ENCODE measurements around the gene BCL6. TPM values are rescaled to one million over a fixed set of nuclear protein-coding genes. Genes with fewer than 3 reads are reported as not detected.

BCL6 gene
- total and polyA plus RNA-seq, 10 of the 15 experiments (the other 5 are each of a cell fraction or from before 2014, with no cell fraction given): 0.04 to 0.85 (median 0.15) TPM

- TF ChIP-seq ZNF592 (IDR thresholded peaks at IDR 0.05) (no peak), CEBPB (IDR thresholded peaks at IDR 0.05; ENCODE audit: borderline replicate concordance in 1 of 2, low read depth in 2 of 2, low read length in 2 of 2) (no peak), HDGF (IDR thresholded peaks at IDR 0.05) (no peak)
Observed at GRCh38 chr3:187695449-187695848, 49.8 kb downstream of the BCL6 start (continued).

- no peak overlapping the region for H2AFZ ChIP-seq (ENCODE audit: control insufficient read depth, low read depth, low read length)
- FAIRE-seq (no peak), ATAC-seq (no peak), DNase-seq (ENCODE audit: low read depth, low spot score) (no peak)
- H3K4me1 ChIP-seq (ENCODE audit: control insufficient read depth, insufficient read depth, low read length): no peaks in the 10 kb centered on the region
- no peaks in the 10 kb centered on the region for H3K79me2 ChIP-seq (ENCODE audit: control insufficient read depth, insufficient read depth, low read length)
- ChIA-PET POLR2A (no interaction called here), SMC1A (ENCODE audit: uncharacterized antibody, unreplicated experiment) (no interaction called here), CTCF (interaction anchor here (1.3 kb wide), 1 partner anchor 15 kb away, joined by 3 read pairs; no protein-coding TSS in a partner anchor), RAD21 (ENCODE audit: unreplicated experiment) (no interaction called here)
- intact Hi-C loops (cut with micrococcal nuclease; ENCODE audit: unreplicated experiment) (no loop called here), in situ Hi-C loops (cut with MboI) (no loop called here)
- H3K36me3 ChIP-seq (ENCODE audit: control insufficient read depth in 2 of 2, insufficient read depth in 2 of 2, low read length in 1 of 2): no peaks in the 10 kb centered on the region
- no peaks in the 10 kb centered on the region for H3K9me3 ChIP-seq (replicated peaks; ENCODE audit: control insufficient read depth, insufficient read depth, low read length)
- peaks cover 1 to 4% of the 10 kb centered on the region in 2 experiments for H3K27me3 ChIP-seq (replicated peaks in 1 of 2; ENCODE audit: control insufficient read depth in 2 of 2, insufficient read depth in 2 of 2, low read length in 1 of 2)
- H3K9ac ChIP-seq (ENCODE audit: control insufficient read depth, insufficient read depth, low read length): no peak overlapping the region
- H4K20me1 ChIP-seq (ENCODE audit: control insufficient read depth, insufficient read depth): no peaks in the 10 kb centered on the region
- H3K4me2 ChIP-seq (ENCODE audit: control insufficient read depth, insufficient read depth): no peak overlapping the region
- no peak overlapping the region for H3K27ac ChIP-seq (ENCODE audit: control insufficient read depth, insufficient read depth)
- BruUV-seq (replicated peaks): no TSS peak
- 23% methylated on average over 3 of the region's 3 CpGs for WGBS (ENCODE audit: insufficient coverage, insufficient replicate concordance, low lambda C conversion rate, missing lambda C conversion rate)
- no peak overlapping the region for H3K4me3 ChIP-seq
- TF ChIP-seq EED (IDR thresholded peaks at IDR 0.05; ENCODE audit: low read depth) (no peak), ESRRA (IDR thresholded peaks at IDR 0.05; ENCODE audit: low read length) (no peak), GABPA (IDR thresholded peaks at IDR 0.05; ENCODE audit: low read depth) (no peak), SPI1 (IDR thresholded peaks at IDR 0.05; ENCODE audit: borderline replicate concordance, insufficient read depth, low read depth, low read length) (no peak), SMAD1 (IDR thresholded peaks at IDR 0.05; ENCODE audit: low read depth, partially characterized antibody) (no peak), SRF (IDR thresholded peaks at IDR 0.05; ENCODE audit: low read depth in 2 of 2, low read length in 2 of 2) (no peak), TCF3 (IDR thresholded peaks at IDR 0.05; ENCODE audit: borderline replicate concordance, insufficient read depth, low read depth, low read length) (no peak), JUND (IDR thresholded peaks at IDR 0.05; ENCODE audit: low read depth, low read length) (no peak), CBX3 (IDR thresholded peaks at IDR 0.05; ENCODE audit: borderline replicate concordance, low read depth) (no peak), RUNX3 (IDR thresholded peaks at IDR 0.05; ENCODE audit: low read length) (no peak), ZNF687 (IDR thresholded peaks at IDR 0.05) (no peak), SIX5 (IDR thresholded peaks at IDR 0.05; ENCODE audit: low read depth, low read length, severe bottlenecking) (no peak), EP300 (IDR thresholded peaks at IDR 0.05; ENCODE audit: borderline replicate concordance in 1 of 2, control insufficient read depth in 1 of 2, low read depth in 2 of 2, low read length in 2 of 2) (no peak)
Observed at GRCh38 chr3:187694801-187695200, 50.5 kb downstream of the BCL6 start.
